D721Med (cell line): Measurements from ENCODE around the gene FBN2.

Experiments used
- DNase-seq: peaks from one replicate; pipeline ENCODE4 v3.0.0; 2011; ENCODE audit warnings: low spot score; ENCODE audit not compliant: insufficient read length
- FAIRE-seq: peaks from 2 replicates; lab custom pipeline; 2011; peaks lifted over from hg19 to GRCh38; lab: Jason Lieb, UNC
- TF ChIP-seq, protein P1 (sequence below): IDR thresholded peaks from 2 replicates; pipeline ENCODE4 v1.5.1; 2012; ENCODE audit warnings: mild to moderate bottlenecking, control low read depth; ENCODE audit not compliant: insufficient read depth; ENCODE audit errors: missing control alignments

Gene FBN2

DNA sequence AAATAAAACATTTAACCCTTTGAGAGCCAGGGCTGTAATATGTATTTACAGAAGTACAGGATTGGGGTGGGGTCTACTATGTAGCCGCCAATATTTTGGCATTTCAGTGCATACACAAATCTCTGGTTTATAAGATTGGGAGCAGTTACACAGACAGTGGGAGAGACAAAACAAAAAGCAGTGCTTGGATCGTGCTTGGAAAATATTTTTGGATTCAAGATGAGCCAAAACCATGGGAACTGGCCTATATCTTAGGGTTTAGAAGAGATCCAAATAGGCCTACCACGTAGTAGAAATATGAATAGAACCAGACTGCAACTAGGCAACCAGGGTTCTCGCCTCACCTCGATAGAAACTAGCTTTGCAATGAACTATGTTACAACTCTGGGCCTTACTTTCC, 284.9 kb downstream of the FBN2 start:
- DNase-seq (no peak), FAIRE-seq (no peak)
- TF ChIP-seq, protein P1, sequence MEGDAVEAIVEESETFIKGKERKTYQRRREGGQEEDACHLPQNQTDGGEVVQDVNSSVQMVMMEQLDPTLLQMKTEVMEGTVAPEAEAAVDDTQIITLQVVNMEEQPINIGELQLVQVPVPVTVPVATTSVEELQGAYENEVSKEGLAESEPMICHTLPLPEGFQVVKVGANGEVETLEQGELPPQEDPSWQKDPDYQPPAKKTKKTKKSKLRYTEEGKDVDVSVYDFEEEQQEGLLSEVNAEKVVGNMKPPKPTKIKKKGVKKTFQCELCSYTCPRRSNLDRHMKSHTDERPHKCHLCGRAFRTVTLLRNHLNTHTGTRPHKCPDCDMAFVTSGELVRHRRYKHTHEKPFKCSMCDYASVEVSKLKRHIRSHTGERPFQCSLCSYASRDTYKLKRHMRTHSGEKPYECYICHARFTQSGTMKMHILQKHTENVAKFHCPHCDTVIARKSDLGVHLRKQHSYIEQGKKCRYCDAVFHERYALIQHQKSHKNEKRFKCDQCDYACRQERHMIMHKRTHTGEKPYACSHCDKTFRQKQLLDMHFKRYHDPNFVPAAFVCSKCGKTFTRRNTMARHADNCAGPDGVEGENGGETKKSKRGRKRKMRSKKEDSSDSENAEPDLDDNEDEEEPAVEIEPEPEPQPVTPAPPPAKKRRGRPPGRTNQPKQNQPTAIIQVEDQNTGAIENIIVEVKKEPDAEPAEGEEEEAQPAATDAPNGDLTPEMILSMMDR: no peak

DNA sequence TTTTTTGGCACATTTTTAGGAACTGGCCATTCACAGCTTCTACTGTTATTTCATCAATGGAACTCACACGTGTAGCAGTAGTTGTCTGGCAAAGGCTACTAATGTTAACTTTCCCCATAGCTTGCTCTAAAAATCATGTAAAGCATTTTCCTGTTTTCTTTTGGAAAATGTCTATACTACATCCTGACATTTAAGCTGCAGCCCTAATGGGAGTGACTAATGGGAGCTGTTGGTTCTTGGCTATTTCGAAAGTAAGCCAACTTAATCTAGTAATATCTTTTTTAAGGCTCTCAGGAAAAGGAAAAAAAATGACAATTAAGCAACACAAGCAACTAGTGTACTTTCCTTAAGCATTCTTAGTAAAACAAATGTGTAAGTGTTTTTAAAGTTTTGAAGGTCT, 285.3 kb downstream of the FBN2 start:
- TF ChIP-seq, protein P1: no peak
- no peak for FAIRE-seq
- DNase-seq: no peak

DNA sequence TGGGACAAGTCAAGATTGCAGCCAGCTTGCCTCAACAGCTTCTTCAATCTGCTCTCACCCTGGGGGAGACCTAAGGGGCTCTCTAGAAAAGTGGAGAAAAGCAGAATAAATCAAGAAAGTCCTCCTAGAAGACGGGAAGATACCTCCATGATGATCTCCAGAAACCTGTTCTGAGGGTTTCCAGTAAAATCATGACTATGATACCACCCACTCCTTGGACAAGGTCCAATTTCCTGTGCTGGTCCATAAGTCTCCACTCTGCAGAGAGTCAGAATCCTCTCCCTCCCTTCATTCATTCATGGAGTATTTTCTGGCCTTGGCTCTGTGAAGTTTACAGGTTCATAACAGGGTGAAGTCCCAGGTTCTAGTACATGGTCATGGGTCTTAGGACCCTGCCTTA, 285.8 kb downstream of the FBN2 start:
- DNase-seq (no peak), FAIRE-seq (no peak)
- TF ChIP-seq, protein P1: no peak

DNA sequence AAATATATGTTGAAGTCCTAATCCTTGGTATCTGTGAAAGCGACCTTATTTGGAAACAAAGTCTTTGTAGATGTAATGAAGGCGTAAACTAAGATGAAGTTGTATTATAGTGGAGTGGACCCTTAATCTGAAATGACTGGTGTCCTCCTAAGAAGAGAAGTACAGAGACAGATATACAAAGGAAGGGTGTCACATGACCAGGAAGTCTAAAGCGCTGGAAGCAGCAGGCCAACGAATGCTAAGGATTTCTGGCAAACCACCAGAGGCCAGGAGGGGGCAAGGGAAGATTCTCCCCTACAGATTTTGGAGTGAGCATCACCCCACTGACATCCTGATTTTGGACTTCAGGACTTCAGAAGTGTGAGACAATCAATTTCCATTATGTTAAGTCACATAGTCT, 292.1 kb downstream of the FBN2 start:
- no peak for FAIRE-seq
- DNase-seq: no peak
- TF ChIP-seq, protein P1: no peak

DNA sequence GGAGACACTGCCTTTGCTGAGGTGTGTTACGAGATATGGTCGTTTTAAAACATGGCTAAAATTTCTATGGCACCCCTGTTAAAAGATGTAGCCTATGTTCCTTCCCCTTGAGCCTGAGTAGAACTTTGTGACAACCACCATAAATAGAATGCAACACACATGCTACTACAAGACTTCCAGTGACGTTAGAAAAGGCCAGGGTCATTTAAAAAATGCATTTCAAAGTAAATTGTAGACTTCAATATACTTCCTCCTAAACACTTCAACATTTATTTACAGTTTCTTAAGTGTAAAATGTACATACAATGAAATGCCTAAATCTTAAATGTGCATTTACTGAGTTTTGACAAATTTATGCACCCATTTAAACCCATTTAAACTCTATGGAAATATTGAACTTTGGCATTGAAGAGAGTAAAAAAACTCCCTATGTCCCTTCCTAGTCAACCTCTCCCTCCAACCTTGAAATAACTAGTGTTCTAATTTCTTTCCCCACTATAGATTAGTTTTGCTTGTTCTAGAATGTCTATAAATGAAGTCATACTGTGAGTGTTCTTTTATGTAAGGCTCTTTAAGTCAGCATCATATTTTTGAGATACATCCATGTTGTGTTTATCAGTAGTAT, 294.0 kb downstream of the FBN2 start:
- TF ChIP-seq, protein P1: no peak
- no peak for FAIRE-seq

DNA sequence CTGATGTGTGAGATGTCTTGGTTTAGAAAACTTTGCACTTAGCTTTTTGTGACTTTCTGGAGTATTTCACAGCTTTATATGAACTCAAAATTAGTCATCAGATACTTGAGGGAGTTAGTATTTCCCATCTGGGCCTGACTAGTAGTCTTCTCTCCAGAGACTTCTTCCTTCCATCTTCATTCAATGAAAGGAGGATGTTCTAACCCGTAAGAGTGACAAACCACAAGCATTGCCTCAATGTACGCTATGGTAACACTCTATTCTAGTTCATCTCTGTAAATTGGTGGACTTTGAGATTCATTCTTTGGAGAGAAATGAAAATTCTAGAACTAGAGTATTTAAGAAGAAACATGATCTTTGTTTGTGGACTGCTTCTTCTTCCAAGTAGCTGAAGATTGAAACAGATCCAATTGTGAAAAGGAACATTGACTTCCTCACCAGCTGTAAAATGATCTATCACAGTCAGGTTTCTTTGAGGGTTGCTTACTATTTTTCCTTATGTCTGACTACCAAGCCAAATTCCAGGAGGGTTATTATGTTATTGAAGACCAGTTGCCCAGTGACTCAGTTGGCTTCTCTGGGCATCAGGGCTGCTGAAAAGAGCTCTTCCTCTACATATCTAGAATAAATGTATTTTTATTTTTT, 296.9 kb downstream of the FBN2 start:
- TF ChIP-seq, protein P1: no peak
- FAIRE-seq: no peak
- no peak for DNase-seq

More for the DNA sequence above, 294.0 kb downstream of the FBN2 start:
- no peak for DNase-seq

DNA sequence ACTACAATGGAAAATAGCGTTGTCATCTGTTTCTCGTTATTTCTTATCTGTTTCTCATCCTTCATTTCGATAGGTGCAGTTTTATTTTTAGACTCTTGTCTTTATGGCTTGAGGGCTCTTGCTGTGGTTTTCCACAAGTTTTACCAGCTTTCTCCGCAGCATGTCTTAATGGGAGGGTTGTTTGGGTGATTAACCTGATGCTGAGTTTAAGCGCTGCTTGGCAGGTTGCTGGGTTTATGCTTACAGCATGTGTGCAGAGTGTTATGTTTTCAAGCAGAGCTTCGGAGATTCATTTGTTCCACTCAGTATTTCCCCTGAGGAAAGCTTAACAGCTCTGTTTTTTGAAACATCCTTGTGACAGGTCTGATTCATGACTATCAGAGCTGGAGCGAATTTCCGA, 300.5 kb downstream of the FBN2 start:
- TF ChIP-seq, protein P1: no peak
- DNase-seq (no peak), FAIRE-seq (no peak)
